OCI-LY7 (cell line): ENCODE measurements around the gene AXIN2. TPM values are rescaled to one million over a fixed set of nuclear protein-coding genes. Genes with fewer than 3 reads are reported as not detected.
A peak's percentile ranks its signal among the peaks of the same experiment; 100 is the strongest.

Experiments
- BruUV-seq: library from RNA; stranded (reverse); fragments of 400-500 nt; replicated peaks from 2 replicates; lab custom pipeline; 2021; lab: Mats Ljungman, UMichigan
- CTCF ChIA-PET: fragments of 300-600 bp; sonication (Branson Sonifier 250); formaldehyde crosslinking; loops from one replicate; lab custom pipeline; 2022; ENCODE audit warnings: antibody characterized with exemption; ENCODE audit not compliant: unreplicated experiment; lab: Charles Lee
- POLR2A ChIA-PET: fragments of 300-600 bp; sonication (Branson Sonifier 250); formaldehyde crosslinking; loops from one replicate; lab custom pipeline; 2022; ENCODE audit warnings: antibody characterized with exemption; lab: Charles Lee
- DNase-seq: peaks from one replicate; pipeline ENCODE4 v3.0.0-alpha.2; 2015; ENCODE audit warnings: low spot score
- H2AFZ ChIP-seq: fragments of 200-600 bp; sonication (generic), shearing (Covaris generic); 2 replicates; pipeline ENCODE4 v1.6.1; 2014; ENCODE audit warnings: mild to moderate bottlenecking, antibody characterized with exemption, low read length, moderate library complexity
- H3K27ac ChIP-seq: fragments of 200-600 bp; sonication (generic); 2 replicates; pipeline ENCODE4 v1.5.1; 2014; ENCODE audit warnings: mixed run types, low read depth, mild to moderate bottlenecking, moderate library complexity, low read length, inconsistent platforms; ENCODE audit not compliant: poor library complexity, severe bottlenecking
- H3K36me3 ChIP-seq: fragments of 200-600 bp; sonication (generic); 2 replicates; pipeline ENCODE4 v1.6.1; 2014; ENCODE audit warnings: mild to moderate bottlenecking, antibody characterized with exemption, low read length, moderate library complexity, mixed read lengths; ENCODE audit not compliant: insufficient read depth
- H3K4me1 ChIP-seq: fragments of 200-600 bp; sonication (generic); 2 replicates; pipeline ENCODE4 v1.5.1; 2014; ENCODE audit warnings: mild to moderate bottlenecking, low read length; ENCODE audit not compliant: insufficient read depth, poor library complexity, severe bottlenecking
- H3K4me2 ChIP-seq: fragments of 200-600 bp; sonication (generic); 2 replicates; pipeline ENCODE4 v1.6.1; 2014; ENCODE audit warnings: mild to moderate bottlenecking, low read length
- H3K4me3 ChIP-seq: fragments of 200-600 bp; sonication (generic); 2 replicates; pipeline ENCODE4 v1.5.1; 2014; ENCODE audit warnings: mild to moderate bottlenecking, low read depth, low read length; ENCODE audit not compliant: poor library complexity, severe bottlenecking
- H3K79me2 ChIP-seq: fragments of 200-600 bp; sonication (generic); 2 replicates; pipeline ENCODE4 v1.6.1; 2016; ENCODE audit warnings: low read depth, mild to moderate bottlenecking, low read length, moderate library complexity, mixed read lengths; ENCODE audit not compliant: insufficient read depth
- H3K9me2 ChIP-seq: fragments of 200-600 bp; sonication (generic); 2 replicates; pipeline ENCODE4 v1.6.1; 2016; ENCODE audit warnings: mild to moderate bottlenecking, low read length, mixed read lengths; ENCODE audit not compliant: insufficient read depth
- H3K9me3 ChIP-seq: fragments of 200-600 bp; sonication (generic); 2 replicates; pipeline ENCODE4 v1.6.1; 2014; ENCODE audit warnings: mild to moderate bottlenecking, mixed run types, low read length, mixed read lengths
- H4K20me1 ChIP-seq: fragments of 200-600 bp; sonication (generic); 2 replicates; pipeline ENCODE4 v1.6.1; 2014; ENCODE audit warnings: mild to moderate bottlenecking, antibody characterized with exemption, low read length, moderate library complexity, mixed read lengths; ENCODE audit not compliant: insufficient read depth
- CTCF ChIP-seq: fragments of 200-600 bp; sonication (generic); conservative IDR thresholded peaks from 2 replicates; pipeline ENCODE4 v1.5.1; 2014; ENCODE audit warnings: mild to moderate bottlenecking, antibody characterized with exemption, low read length, moderate library complexity, mixed read lengths
- EZH2phosphoT487 ChIP-seq: fragments of 200-600 bp; sonication (generic); IDR thresholded peaks from 2 replicates; pipeline ENCODE4 v1.6.1; 2018; ENCODE audit warnings: low read depth, borderline replicate concordance, mild to moderate bottlenecking, mixed run types, antibody characterized with exemption, low read length, moderate library complexity, mixed read lengths
- intact Hi-C: fragments of 100-400 bp; cut with micrococcal nuclease; formaldehyde crosslinking; loops from one replicate; pipeline ENCODE4 v1.10.0; 2022; ENCODE audit not compliant: unreplicated experiment
- total RNA-seq, 2 experiments: library from RNA; depleted of rRNA in 1 of 2; stranded (reverse); fragments of >200 nt in 1 of 2; shearing (Covaris generic) in 1 of 2; gene quantifications; 2 replicates each; pipeline ENCODE4 v1.2.3, GENCODE V29; 2014 to 2022

The AXIN2 gene
- total RNA-seq, 2 experiments from 2014 or later: 8.5 TPM

- intact Hi-C loops: no loop called here
- Histone ChIP-seq H3K9me3 (no peaks in the 10 kb centered on the region), H3K4me3 (peak overlapping the region; percentile 96), H2AFZ (peak overlapping the region; percentile 66; the same call in 1 of the 2 replicates), H3K27ac (peak overlapping the region; percentile 68), H3K4me2 (peak overlapping the region; percentile 85), H3K4me1 (peaks cover 31% of the 10 kb centered on the region), H3K79me2 (peaks cover 7% of the 10 kb centered on the region; the same call in 1 of the 2 replicates), H3K36me3 (0 out of 2 replicates have a peak, but pooled peaks cover 12% of the 10 kb centered on the region), H4K20me1 (peaks cover 5% of the 10 kb centered on the region; the same call in 1 of the 2 replicates), H3K9me2 (no peaks in the 10 kb centered on the region)
- TF ChIP-seq CTCF: no peak
- no peak for TF ChIP-seq EZH2phosphoT487
- ChIA-PET CTCF (no interaction called here), POLR2A (no interaction called here)
- no TSS peak for BruUV-seq
- DNase-seq: peak; percentile 89
Measured at GRCh38 chr17:65560628-65561451, 608 bp downstream of the AXIN2 start.

DNA sequence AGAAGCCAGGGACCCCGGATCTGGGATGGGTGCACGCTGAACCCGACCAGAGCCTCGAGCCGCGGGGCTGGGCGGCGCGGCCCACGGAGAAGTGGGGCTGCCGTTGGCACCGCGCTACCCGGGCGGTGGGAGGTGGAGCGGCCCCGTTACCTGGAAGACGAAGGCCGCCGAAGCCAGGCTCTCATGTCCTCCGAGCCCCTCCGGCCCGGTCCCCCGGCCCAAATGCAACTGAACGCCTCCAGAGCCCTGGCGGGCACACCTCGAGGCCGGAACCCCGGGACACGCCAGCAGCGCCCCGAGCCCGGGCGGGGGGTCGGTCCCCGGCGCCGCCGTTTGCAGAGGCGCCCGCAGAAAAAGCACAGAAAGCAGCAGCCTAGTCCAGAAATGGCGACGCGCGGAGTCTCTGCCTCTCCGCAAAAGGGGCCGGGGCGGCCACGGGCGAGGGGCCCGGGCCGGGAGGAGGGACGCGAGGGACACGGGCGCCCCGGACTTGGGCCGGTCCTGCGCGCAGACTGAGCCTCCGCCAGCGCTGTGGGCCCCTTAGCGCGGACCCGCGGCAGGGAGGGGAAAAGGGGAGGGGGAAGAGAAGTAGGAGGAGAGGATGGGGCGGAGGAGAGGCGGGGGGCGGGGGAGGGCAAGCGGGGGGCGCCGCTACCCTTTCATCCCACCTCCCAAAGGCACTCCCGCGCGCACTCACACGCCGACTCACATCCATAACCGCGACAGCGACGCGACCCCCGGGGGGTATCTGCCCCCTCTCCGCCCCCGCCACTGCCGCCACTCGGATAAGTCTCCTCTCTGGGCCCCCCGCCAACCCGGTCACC, 1.4 kb downstream of the AXIN2 start:
- peak overlapping the region; percentile 85 for H3K4me2 ChIP-seq

More for the DNA sequence above, 1.4 kb downstream of the AXIN2 start:
- intact Hi-C loops: loop anchor here (10.0 kb wide), 2 partner anchors 325 to 605 kb away; no protein-coding TSS in a partner anchor
- BruUV-seq: no TSS peak
- H4K20me1 ChIP-seq: peaks cover 5% of the 10 kb centered on the region; the same call in 1 of the 2 replicates
- H3K79me2 ChIP-seq: peaks cover 7% of the 10 kb centered on the region; the same call in 1 of the 2 replicates
- peaks cover 31% of the 10 kb centered on the region for H3K4me1 ChIP-seq
- H3K9me3 ChIP-seq: no peaks in the 10 kb centered on the region
- peak; percentile 39 for DNase-seq
- no peaks in the 10 kb centered on the region for H3K9me2 ChIP-seq
- H3K27ac ChIP-seq: peak overlapping the region; percentile 68
- peak overlapping the region; percentile 96 for H3K4me3 ChIP-seq
- 0 out of 2 replicates have a peak, but pooled peaks cover 13% of the 10 kb centered on the region for H3K36me3 ChIP-seq
- POLR2A ChIA-PET: no interaction called here
- CTCF ChIA-PET: interaction anchor here (0.6 kb wide), 1 partner anchor 441 kb away, joined by 3 read pairs; no protein-coding TSS in a partner anchor
- TF ChIP-seq EZH2phosphoT487: no peak
- no peak for TF ChIP-seq CTCF
- H2AFZ ChIP-seq: peak overlapping the region; percentile 66; the same call in 1 of the 2 replicates
